K562 (cell line): ENCODE measurements around the gene VIPR2. TPM values are rescaled to one million over a fixed set of nuclear protein-coding genes. Genes with fewer than 3 reads are reported as not detected.

Experiments used
- ATAC-seq: fragments of 200-7000 bp; cut with Tn5 transposase; 3 replicates; pipeline ENCODE4 v1.9.1; 2020; ENCODE audit warnings: moderate library complexity
- BruUV-seq: library from RNA; stranded (reverse); fragments of 400-500 nt; replicated peaks from 2 replicates; lab custom pipeline; 2021; lab: Mats Ljungman, UMichigan
- CTCF ChIA-PET: fragments of 300-600 bp; formaldehyde crosslinking; extraction: SDS; loops from one replicate; lab custom pipeline; 2021; ENCODE audit warnings: low intra/inter-chr PET ratio; lab: Yijun Ruan, JAX
- POLR2A ChIA-PET: fragments of 300-600, 350-650 bp; sonication (Branson Sonifier 250); formaldehyde crosslinking; extraction: SDS; loops from one replicate; lab custom pipeline; 2021; ENCODE audit warnings: antibody characterized with exemption, inconsistent platforms; lab: Yijun Ruan, JAX
- DNase-seq, 4 experiments: peaks; one replicate each; pipeline versions ENCODE4 v3.0.0 to v3.0.0-alpha.2; 2011 to 2018; ENCODE audit warnings: low spot score in 3 of 4, mixed read lengths in 3 of 4; ENCODE audit errors: extremely low read depth in 1 of 4
- FAIRE-seq: peaks from 2 replicates; lab custom pipeline; 2011; peaks lifted over from hg19 to GRCh38; lab: Jason Lieb, UNC
- H2AFZ ChIP-seq: 2 replicates; pipeline ENCODE4 v1.6.0; 2011; ENCODE audit warnings: low read depth, low read length, control low read depth, inconsistent platforms
- H3K27ac ChIP-seq: fragments of 200-600 bp; 3 replicates; pipeline ENCODE4 v1.8.0; 2011; ENCODE audit warnings: low read depth, mild to moderate bottlenecking, control low read depth, inconsistent platforms, low read length, moderate library complexity, mixed read lengths; ENCODE audit errors: extremely low read depth
- H3K27me3 ChIP-seq, 2 experiments: fragments of 300-600 bp in 1 of 2; 2 replicates in 1 of 2; 3 replicates in 1 of 2; pipeline versions ENCODE4 v1.6.0 to v1.8.0; 2011; ENCODE audit warnings: inconsistent platforms in 2 of 2, low read length in 2 of 2, mild to moderate bottlenecking in 1 of 2, mixed read lengths in 1 of 2, moderate library complexity in 1 of 2; ENCODE audit not compliant: control insufficient read depth in 2 of 2, insufficient read depth in 2 of 2
- H3K36me3 ChIP-seq: fragments of 300-600 bp; 3 replicates; pipeline ENCODE4 v1.8.0; 2011; ENCODE audit warnings: mild to moderate bottlenecking, low read length, inconsistent platforms; ENCODE audit not compliant: control insufficient read depth, insufficient read depth
- H3K4me1 ChIP-seq, 2 experiments: fragments of 200-600 bp in 1 of 2; replicated peaks in 1 of 2; 2 replicates in 1 of 2; 3 replicates in 1 of 2; pipeline versions ENCODE4 v1.5.1 to v1.8.0; 2011; ENCODE audit warnings: inconsistent platforms in 2 of 2, low read length in 2 of 2, mild to moderate bottlenecking in 1 of 2, mixed read lengths in 1 of 2, moderate library complexity in 1 of 2; ENCODE audit not compliant: control insufficient read depth in 2 of 2, insufficient read depth in 2 of 2
- H3K4me2 ChIP-seq: 2 replicates; pipeline ENCODE4 v1.6.1; 2011; ENCODE audit warnings: low read length, control low read depth, inconsistent platforms, mixed read lengths; ENCODE audit not compliant: insufficient read depth
- H3K4me3 ChIP-seq: fragments of 200-600 bp; sonication (generic), shearing (Covaris generic); 2 replicates; pipeline ENCODE4 v1.5.1; 2016; ENCODE audit warnings: control low read depth, inconsistent platforms
- H3K79me2 ChIP-seq: fragments of 200-600 bp; 3 replicates; pipeline ENCODE4 v1.8.0; 2011; ENCODE audit warnings: low read length, inconsistent platforms; ENCODE audit not compliant: control insufficient read depth, insufficient read depth
- H3K9ac ChIP-seq, 2 experiments: 2 replicates each; pipeline versions ENCODE4 v1.6.0 to v1.6.1; 2011; ENCODE audit warnings: low read depth in 2 of 2, low read length in 2 of 2, control low read depth in 1 of 2, inconsistent platforms in 1 of 2, mild to moderate bottlenecking in 1 of 2, mixed read lengths in 1 of 2; ENCODE audit not compliant: insufficient read depth in 1 of 2
- H3K9me1 ChIP-seq: one replicate; pipeline ENCODE4 v1.6.0; 2011; ENCODE audit warnings: inconsistent platforms, mild to moderate bottlenecking, low read length, moderate library complexity; ENCODE audit not compliant: control insufficient read depth, insufficient read depth
- H3K9me3 ChIP-seq: replicated peaks from 2 replicates; pipeline ENCODE4 v1.5.1; 2011; ENCODE audit warnings: low read depth, low read length, inconsistent platforms; ENCODE audit not compliant: control insufficient read depth, insufficient read depth
- H4K20me1 ChIP-seq: replicated peaks from 2 replicates; pipeline ENCODE4 v1.6.1; 2011; ENCODE audit warnings: low read length, inconsistent platforms, mixed read lengths; ENCODE audit not compliant: control insufficient read depth, insufficient read depth
- FOXK2 ChIP-seq, 2 experiments: fragments of 450-650 bp; IDR thresholded peaks in 1 of 2; conservative IDR thresholded peaks in 1 of 2; 2 replicates each; pipeline ENCODE4 v1.6.1; 2016; ENCODE audit warnings: low read depth in 2 of 2, mild to moderate bottlenecking in 1 of 2
- NCOA4 ChIP-seq: fragments of 450-650 bp; IDR thresholded peaks from 2 replicates; pipeline ENCODE4 v1.6.1; 2018; ENCODE audit warnings: mild to moderate bottlenecking; ENCODE audit not compliant: partially characterized antibody
- TFAM ChIP-seq: fragments of 250-450 bp; sonication (Bioruptor Pico); conservative IDR thresholded peaks from 2 replicates; pipeline ENCODE4 v1.5.0; 2021; ENCODE audit warnings: mild to moderate bottlenecking, moderate library complexity
- ZNF609 ChIP-seq: sonication (generic); formaldehyde crosslinking; IDR thresholded peaks from 2 replicates; pipeline ENCODE4 v1.8.1; 2023; ENCODE audit warnings: missing genetic modification reagents, mild to moderate bottlenecking, borderline replicate concordance
- WGBS: fragments of 100-300 bp; shearing (Covaris generic); methylation state at CpG from one replicate; pipeline ENCODE4 v1.1.6; 2016; ENCODE audit warnings: low coverage, mixed read lengths; ENCODE audit not compliant: insufficient coverage; ENCODE audit errors: missing lambda C conversion rate; 5-methylcytosine and 5-hydroxymethylcytosine counted together
- in situ Hi-C: fragments of 300-500 bp; cut with MboI; formaldehyde crosslinking; loops from 4 replicates; pipeline ENCODE4 v1.15.0; 2018; ENCODE audit warnings: inconsistent platforms, mixed read lengths
- intact Hi-C: fragments of 100-400 bp; cut with micrococcal nuclease; formaldehyde crosslinking; loops from 2 replicates; pipeline ENCODE4 v1.14.2; 2022
- polyA plus RNA-seq, 8 experiments: library from polyadenylated mRNA; depleted of rRNA in 4 of 8; stranded (reverse) in 5 of 8; unstranded in 3 of 8; fragments of >200 nt; fragmentation: Nextera tagmentation in 2 of 8; fragmentation: Illumina TruSeq in 1 of 8; extraction: Ambion mirVana in 2 of 8; extraction: Trizol in 1 of 8; gene quantifications; 2 replicates each; pipeline versions ENCODE4 v1.2.1 to v1.2.3, GENCODE V29; 2011 to 2014; ENCODE audit warnings: inconsistent platforms in 1 of 8, missing spikeins in 1 of 8
- total RNA-seq, 7 experiments: library from RNA; depleted of rRNA in 6 of 7; stranded (reverse); fragments of >200 nt in 6 of 7; fragmentation: Illumina TruSeq in 2 of 7; extraction: Trizol in 2 of 7; gene quantifications; 2 replicates each; pipeline versions ENCODE4 v1.2.1 to v1.2.3, GENCODE V29; 2011 to 2021; ENCODE audit warnings: low replicate concordance in 1 of 7
- TF ChIP-seq, protein P1 (sequence below): fragments of 250-450 bp; sonication (Bioruptor Pico); IDR thresholded peaks from 2 replicates; pipeline ENCODE4 v1.9.0; 2021; ENCODE audit warnings: mild to moderate bottlenecking

VIPR2 gene
- total and polyA plus RNA-seq, 9 of the 15 experiments (the other 6 are each of a cell fraction or from before 2014, with no cell fraction given): 0.04 TPM; not detected in 8

DNA sequence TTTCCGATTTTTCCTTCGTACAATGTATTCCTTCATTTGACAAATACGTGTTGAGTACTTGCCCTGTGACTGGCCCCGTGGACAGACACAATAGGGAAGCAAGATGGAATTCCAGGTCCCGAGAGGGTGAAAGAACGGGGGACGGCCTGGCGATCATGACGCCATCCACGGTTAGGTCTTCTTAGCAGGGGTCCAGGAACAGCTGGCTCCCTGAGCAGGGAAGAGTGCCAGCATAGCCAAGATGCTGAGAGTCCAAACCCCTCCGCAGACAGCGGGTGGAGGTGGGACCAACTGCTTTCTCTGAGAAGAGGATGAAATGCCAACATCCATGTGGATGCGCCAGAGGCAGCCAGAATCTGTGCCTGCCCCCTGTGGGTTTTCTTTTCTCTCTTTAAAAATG, 144.6 kb downstream of the VIPR2 start:
- FAIRE-seq (no peak), DNase-seq (no peak), ATAC-seq (no peak)
- Histone ChIP-seq H2AFZ (0 out of 2 replicates have a peak overlapping the region, but pooled peaks have one; percentile 5), H3K4me2 (no peak overlapping the region), H3K27ac (no peak overlapping the region), H4K20me1 (no peaks in the 10 kb centered on the region), H3K9me1 (no peaks in the 10 kb centered on the region), H3K9me3 (no peaks in the 10 kb centered on the region), H3K79me2 (no peaks in the 10 kb centered on the region), H3K4me1 (peaks cover under 1 to 30% of the 10 kb centered on the region in 2 experiments; a peak in 4 of 5 replicates), H3K27me3 (peaks cover 29 to 67% of the 10 kb centered on the region in 2 experiments), H3K36me3 (no peaks in the 10 kb centered on the region), H3K4me3 (no peak overlapping the region), H3K9ac (no peak overlapping the region)
- intact Hi-C loops (no loop called here), in situ Hi-C loops (no loop called here)
- ChIA-PET CTCF (no interaction called here), POLR2A (interaction anchor here (1.0 to 1.1 kb wide), 2 partner anchors 9 to 15 kb away, joined by 3 read pairs; no protein-coding TSS in a partner anchor)
- TF ChIP-seq, protein P1, sequence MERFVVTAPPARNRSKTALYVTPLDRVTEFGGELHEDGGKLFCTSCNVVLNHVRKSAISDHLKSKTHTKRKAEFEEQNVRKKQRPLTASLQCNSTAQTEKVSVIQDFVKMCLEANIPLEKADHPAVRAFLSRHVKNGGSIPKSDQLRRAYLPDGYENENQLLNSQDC (CRISPR knock-in tag): no peak
- TF ChIP-seq NCOA4 (no peak), ZNF609 (CRISPR knock-in tag) (no peak), FOXK2 (conservative IDR thresholded peaks at IDR 0.05 in 1 of 2, IDR thresholded peaks at IDR 0.05 in 1 of 2; ENCODE audit: low read depth in 2 of 2) (no peak), TFAM (CRISPR knock-in tag) (no peak)
- BruUV-seq: no TSS peak
- 36% methylated on average over 13 of the region's 13 CpGs for WGBS
